Stimulated activated CD8-positive, alpha-beta memory T cell treated with anti-CD3 and anti-CD28 coated beads, Interleukin-15, amount 100 ng/mL, for 48 hours (primary cell): Measurements from ENCODE around the gene TTC28.
"Not testable (repeated sequence)": the region's sequence is repeated elsewhere in the genome, so short reads cannot be mapped to it uniquely, and the experiment has no call there.

ENCODE experiments used
- DNase-seq, 2 donors: peaks; one replicate each; pipeline ENCODE4 v3.0.0-alpha.2; 2020; ENCODE audit warnings: low read depth in 2 of 2

Gene TTC28

GRCh38 chr22:28604966-28605761 lies 74.5 kb downstream of the TTC28 start:
- DNase-seq = no peak

GRCh38 chr22:28601915-28602314 lies 77.7 kb downstream of the TTC28 start:
- no peak for DNase-seq

GRCh38 chr22:28600546-28601143 lies 79.0 kb downstream of the TTC28 start:
- DNase-seq = peak in 1 of 2 donors; percentile 2

DNA sequence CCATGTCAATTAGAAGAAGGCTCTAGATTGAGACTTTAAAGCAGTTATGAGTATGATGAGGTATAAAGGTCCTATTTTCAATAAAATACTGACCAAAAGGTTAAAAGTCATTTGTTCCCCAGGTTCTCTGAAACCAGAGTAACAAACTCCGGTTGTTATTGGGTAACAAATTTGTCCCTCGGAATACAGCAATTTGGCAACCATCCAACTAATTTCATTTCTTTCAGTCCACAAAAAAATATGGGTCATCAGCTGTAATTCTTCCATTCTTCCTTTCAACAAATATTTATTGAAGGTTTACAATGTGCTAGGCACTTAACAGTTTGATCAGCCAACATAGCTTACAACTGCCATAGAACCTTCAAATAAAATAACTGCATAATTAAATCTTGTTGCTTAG lies 79.9 kb downstream of the TTC28 start:
- no peak for DNase-seq

GRCh38 chr22:28597665-28598064 lies 82.0 kb downstream of the TTC28 start:
- no peak for DNase-seq

DNA sequence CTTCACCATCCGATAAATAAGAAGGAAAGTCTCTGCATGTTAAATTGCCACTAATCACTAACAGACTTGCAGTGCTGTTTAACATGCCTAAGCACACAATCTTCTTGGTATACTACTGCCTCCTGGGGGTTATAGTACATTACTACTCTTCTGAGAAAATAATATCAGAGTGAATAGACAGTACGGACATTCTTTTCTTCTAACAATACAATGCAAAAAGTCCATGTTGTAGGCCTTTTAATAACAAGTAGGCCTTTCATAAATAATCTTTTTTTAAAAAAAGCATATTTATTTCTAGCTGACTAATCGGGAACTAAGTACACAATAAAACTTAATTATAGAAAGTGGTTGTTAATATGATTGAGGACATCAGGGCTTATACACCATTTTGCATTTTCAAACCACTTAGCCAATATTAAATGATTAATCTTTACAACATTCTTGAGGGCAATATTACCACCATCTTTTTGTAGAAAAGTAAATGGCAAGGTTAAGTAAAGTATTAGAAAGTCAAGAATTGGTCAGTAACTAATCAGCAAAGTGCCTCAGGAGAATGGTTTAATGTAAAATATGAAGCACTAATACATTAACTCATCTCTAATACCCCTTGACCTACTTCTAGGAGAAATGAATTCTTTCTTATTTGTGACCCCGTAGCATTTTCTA lies 84.7 kb downstream of the TTC28 start:
- DNase-seq = no peak

- no peak for DNase-seq
These were observed 85.4 kb downstream of the TTC28 start for GRCh38 chr22:28594076-28594796.

GRCh38 chr22:28593299-28593698 lies 86.3 kb downstream of the TTC28 start:
- no peak for DNase-seq

DNA sequence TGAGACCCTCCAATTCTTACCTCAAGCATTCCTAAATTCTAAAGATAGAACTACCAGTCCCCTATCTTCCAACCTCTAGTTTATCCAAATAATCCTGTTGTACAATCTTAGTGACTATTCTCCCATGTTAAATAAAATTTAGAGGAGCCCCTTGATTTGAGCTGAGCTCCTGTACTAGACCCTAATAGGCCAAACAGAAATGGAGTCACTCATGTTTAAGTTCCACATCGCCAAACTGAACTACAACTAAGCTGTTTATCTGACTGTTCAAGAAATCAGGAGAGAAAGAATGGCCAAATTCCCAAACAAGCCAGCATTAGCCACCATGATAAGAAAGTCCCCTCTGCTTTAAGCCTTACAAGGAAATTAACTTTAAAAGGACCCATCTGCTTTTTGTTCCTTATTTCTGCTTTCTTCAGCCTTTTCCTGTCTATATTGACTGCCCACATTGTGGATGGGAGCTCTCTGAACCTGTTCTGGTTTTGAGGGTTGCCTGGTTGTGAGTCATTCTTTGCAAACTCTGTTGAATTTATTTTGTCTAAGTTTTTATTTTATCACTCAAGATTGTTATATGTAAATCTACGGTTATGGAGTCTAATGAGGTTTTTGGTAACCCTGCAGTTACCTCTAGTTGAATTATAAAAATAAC lies 90.4 kb downstream of the TTC28 start:
- no peak for DNase-seq

GRCh38 chr22:28585324-28585723 lies 94.3 kb downstream of the TTC28 start:
- no peak for DNase-seq

DNA sequence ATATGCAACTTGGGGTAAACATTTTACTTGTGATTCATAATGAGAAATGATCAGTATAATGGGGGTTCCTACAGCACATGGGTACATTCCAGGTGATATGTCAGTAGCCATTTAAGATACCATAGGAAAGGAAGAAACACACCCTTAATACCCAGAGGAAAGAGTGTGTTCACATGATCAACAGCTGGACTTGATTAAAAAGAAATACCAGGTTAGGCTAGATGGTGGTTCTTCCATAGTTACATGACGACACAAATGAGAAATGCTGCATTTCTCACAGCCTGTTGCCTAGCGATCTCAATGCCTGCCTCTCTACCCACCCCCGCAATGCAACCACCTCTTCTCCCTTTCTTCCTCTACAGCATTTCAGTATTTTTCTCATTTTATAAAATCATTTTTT lies 96.8 kb downstream of the TTC28 start:
- no peak for DNase-seq

DNA sequence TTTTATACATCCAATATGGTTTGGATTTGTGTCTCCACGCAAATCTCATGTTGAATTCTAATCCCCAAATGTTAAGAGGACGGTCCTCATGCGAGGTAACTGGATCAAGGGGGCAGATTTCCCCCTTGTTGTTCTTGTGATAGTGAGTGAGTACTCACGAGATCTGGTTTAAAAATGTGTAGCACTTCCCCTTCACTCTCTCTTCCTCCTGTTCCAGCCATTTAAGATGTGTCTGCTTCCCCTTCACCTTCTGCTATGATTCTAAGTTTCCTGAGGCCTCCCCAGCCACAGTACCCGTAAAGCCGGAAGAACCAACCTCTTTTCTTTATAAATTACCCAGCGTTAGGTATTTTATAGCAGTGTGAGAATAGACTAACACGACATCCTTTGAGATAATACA lies 98.6 kb downstream of the TTC28 start:
- no peak for DNase-seq

- DNase-seq = no peak
These were observed 103.5 kb downstream of the TTC28 start for GRCh38 chr22:28576162-28576561.

DNA sequence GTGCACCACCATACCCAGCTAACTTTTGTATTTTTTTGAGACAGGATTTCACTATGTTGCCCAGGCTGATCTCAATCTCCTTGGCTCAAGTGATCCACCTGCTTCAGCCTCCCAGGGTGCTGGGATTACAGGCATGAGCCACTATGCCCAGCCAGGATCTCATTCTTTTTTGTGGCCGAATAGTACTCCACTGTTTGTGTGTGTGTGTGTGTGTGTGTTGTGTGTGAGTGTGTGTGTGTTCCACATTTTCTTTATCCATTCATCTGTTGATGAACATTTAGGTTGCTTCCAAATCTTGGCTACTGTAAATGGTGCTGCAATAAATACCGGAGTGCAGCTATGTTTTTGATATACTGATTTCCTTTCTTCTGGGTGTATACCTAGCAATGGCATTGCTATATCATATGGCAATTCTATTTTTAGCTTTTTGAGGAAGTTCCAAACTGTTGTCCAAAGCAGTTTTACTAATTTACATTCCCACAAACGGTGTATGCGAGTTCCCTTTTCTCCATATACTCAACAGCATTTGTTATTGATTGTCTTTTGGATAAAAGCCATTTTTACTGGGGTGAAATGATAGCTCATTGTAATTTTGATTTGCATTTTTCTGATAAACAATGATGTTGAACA lies 105.4 kb downstream of the TTC28 start:
- no peak for DNase-seq

GRCh38 chr22:28570696-28571373 lies 108.8 kb downstream of the TTC28 start:
- DNase-seq = no peak

GRCh38 chr22:28568974-28569373 lies 110.7 kb downstream of the TTC28 start:
- not testable (repeated sequence) for DNase-seq

DNA sequence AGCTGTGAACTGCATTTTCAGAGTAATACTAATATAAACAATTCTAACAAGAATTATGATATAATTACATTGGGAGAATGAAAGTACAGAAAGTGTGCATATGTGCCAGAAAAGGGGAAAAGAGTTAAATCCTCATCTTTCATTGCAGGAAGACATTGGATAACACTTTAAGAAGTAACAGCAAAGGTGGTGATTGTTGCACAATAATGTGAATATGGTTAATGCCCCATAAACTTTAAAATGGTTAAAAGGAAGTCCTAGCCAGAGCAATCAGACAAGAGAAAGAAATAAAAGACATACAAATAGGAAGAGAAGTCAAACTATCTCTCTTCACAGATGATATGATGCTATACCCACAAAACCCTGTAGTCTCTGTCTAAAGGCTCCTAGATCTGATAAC lies 111.5 kb downstream of the TTC28 start:
- no peak for DNase-seq

- DNase-seq = not testable (repeated sequence)
These were observed 112.6 kb downstream of the TTC28 start for GRCh38 chr22:28566920-28567499.

- DNase-seq = no peak
These were observed 116.0 kb downstream of the TTC28 start for GRCh38 chr22:28563636-28564035.

DNA sequence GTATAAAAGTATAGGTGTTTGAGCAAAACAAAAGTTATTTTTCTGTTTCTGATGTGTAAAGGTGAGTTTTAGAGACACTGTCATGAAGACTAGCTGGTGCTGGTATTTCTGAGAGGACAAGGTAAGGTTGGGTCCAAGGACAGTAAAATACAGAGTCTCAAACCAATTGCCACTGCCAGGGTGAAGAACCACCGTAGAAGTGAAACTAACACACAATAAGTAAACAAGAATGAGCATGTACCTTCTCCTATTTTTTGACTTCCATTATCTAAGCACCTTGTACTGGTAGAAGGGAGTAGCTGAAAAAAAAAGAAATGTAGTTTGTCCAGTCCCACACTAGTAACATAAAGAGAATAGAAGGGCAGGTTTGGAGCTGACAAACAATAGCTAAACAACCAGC lies 117.3 kb downstream of the TTC28 start:
- no peak for DNase-seq
